ENCODE results near the gene DDRGK1.

The DDRGK1 gene

DNA sequence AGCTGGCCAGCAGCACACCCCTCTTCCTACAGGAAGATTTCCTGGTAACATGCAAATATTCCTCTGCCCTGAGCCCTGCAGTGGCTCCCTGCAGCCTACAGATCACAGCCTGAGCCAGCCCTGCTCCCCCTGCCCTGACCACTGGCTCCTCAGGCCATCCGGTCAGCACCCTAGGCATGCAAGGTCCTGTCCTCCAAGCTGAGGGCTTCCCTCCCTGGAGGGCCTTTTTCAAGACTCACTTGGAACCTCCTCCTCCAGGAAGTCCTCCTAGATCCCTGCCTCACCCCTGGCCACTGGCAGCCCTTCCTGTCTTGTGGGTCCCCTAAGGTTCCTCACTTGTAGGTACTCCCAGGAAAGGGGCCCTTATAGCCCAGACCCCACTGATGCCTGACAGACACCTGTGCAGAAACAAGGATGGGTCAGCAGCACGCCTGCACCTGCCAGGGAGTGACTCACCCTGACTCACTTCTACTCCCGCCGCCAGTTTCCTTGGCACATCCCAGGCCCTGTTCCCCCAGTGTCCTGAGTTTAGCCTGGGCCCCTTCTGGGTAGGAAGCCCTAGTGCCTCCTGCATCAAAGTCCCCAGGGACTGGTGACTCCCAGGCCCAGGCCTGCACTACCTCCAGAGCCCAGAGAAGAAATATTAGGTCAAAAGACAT is 31.3 kb upstream of the DDRGK1 start:
- DNase-seq (ENCODE audit: low read depth in 2 of 2) = no peak

DNA sequence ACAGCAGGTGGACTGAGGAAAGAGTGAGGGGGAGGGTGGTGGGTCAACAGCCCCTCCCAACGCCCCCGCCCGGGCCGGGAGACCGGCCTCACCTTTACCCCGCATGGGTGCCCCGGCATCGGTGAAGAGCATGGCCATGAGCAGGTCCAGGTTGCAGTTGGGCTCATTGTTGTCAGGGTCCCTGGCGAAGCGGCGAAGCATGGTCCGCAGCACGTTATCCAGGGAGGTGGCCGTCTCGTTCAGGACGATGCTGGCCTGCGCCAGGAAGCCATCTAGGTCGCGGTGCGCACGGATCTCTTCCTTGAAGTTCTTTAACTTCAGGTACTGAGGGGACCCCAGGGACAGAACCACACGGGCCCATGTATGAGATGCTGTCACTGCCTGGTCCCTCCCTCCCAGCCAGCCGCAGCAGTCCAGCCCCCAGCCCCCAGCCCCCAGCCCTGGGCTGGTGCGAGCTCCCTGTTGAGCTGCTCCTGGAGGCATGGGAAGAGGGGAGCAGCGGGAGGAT is 29.6 kb upstream of the DDRGK1 start:
- no peak for DNase-seq (ENCODE audit: low read depth in 2 of 2)

DNA sequence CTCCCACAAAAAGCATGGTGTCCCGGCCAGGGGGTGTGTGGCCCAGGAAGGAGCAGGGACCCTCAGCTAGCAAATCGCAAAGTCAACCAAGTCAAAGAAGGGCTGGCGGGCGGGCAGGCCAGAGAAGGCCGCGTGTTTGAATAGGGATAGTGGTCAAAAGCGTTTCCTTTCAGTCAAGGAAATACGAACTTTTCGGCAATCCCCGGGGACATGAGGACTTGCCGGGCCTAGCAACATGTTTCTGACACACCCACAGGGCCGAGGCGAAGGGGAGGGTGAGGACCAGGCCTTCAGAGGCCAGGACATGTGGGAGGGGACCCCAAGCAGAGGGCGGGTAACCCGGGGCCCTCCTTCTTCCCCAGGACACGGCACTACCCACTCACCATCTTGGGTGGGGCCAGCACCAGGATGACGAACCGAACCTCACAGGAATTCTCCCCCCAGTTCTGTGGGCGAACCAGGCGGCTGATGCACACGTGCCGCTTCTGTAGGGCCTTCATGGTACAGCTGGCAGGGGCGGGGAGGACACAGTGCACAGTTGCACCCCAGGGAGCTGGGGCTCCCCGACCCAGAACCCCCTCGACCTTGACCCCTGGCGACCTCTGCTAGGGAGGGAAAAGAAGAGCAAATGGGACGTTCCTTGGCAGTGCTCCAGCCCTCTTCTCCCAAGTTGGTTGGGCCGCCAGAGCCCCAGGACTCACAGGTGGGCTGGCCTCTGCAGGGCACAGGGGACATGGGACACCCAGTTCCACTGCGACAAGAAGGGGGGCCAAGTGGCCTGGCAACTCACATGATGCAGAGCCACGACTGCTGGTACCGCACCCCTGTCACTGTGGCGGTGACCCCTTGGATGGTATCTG is 28.9 kb upstream of the DDRGK1 start:
- no peak for DNase-seq (ENCODE audit: low read depth in 2 of 2)

DNA sequence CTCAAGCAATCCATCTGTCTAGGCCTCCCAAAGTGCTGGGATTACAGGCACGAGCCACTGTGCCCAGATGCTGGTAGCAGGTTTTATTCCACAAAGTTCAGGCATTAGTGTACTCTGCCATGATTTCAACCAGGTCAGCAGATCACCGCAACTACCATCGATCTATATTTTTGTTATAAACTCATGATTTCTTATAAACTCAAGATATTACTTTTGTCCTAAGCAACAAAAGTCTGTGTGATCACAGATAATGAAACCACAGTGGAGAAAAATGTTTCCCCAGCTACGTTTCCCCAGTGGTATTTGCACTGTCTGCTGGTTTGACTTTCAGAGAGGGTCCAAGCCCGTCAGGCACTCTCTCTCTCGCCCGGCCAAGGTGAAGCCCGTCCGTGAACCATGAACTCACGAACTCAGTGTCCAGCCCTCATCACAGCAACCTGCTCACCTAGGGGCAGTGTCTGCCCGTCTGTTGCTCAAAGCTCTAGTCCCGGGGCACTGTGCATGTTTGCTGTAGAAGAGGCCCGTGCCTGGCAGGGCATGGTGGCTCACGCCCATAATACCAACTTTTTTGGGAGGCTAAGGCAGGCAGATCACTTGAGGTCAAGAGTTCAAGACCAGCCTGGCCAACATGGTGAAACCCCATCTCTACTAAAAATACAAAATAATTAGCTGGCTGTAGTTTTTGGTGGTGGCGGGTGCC is 27.6 kb upstream of the DDRGK1 start:
- DNase-seq (ENCODE audit: low read depth in 2 of 2) = no peak

DNA sequence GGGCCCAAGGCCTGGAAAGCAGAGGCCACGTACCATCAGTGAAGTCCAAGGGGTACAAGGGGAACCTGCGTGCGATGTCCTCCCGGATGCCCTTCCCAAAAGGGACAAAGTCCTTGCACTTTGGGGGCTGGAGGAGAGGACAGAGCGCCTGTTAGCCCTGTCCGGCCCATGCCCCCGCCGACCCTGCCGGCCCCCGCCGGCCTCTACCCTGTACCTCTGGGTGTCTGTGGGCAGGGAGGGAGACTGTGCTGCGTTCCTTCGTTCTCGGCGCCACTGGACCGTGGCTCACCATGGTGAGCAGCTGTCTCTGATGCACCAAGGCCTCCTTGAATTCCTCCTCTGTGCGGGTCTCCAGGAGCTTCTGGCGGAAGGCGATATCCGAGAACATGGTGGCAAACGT is 26.6 kb upstream of the DDRGK1 start:
- no peak for DNase-seq (ENCODE audit: low read depth in 2 of 2)

DNA sequence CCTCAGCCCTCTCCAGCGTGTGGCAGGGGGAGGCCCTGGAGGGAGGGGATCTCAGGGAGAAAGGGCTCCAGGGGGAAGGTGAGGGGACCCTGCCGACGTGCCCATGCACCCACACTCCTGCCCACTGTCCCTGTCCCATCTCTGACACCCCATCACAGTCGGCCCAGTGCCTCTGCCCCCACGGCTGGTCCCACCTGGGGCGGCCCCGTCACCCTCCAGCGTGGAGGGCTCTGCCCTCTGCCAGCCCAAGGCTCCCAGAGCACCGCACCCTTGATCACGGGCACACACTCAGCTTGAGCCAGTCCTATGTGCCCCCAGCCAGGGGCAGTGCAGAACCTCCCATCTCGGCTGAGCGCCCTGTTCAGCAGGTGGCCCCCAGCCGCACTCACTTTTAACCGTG is 25.3 kb upstream of the DDRGK1 start:
- DNase-seq (ENCODE audit: low read depth in 2 of 2) = no peak

DNA sequence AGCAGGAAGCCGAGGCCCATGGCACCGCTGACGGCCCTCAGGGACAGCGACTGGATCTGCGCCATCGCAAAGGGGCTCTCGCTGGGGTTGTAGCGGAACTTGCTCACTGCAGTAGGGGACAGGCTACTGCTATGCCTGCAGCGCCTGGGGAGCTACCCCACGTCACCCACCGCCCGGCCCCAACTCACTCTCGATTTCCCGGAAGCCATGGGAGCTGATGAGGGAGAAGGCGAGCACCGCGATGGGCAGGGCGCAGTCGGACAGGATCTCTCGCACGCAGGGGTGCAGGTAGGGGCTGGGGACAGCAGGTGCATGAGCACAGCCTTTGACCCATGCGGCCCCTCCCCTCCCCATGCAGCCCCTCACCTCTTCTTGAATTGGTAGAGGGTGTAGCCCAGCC is 24.7 kb upstream of the DDRGK1 start:
- no peak for DNase-seq (ENCODE audit: low read depth in 2 of 2)

DNA sequence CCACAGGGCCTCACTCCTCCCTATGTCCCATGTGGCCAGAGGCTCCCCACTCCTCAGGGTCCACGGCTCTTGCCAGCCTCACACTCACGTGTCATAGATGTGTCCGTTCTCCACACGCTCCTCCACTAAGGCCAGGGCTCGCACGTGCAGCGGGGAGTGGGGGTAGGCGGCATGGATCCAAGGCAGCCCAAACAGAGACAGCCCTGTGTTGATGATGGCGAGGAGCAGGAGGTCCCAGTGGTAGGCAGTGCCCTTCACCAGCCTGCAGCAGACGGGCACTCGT is 24.2 kb upstream of the DDRGK1 start:
- no peak for DNase-seq (ENCODE audit: low read depth in 2 of 2)

DNA sequence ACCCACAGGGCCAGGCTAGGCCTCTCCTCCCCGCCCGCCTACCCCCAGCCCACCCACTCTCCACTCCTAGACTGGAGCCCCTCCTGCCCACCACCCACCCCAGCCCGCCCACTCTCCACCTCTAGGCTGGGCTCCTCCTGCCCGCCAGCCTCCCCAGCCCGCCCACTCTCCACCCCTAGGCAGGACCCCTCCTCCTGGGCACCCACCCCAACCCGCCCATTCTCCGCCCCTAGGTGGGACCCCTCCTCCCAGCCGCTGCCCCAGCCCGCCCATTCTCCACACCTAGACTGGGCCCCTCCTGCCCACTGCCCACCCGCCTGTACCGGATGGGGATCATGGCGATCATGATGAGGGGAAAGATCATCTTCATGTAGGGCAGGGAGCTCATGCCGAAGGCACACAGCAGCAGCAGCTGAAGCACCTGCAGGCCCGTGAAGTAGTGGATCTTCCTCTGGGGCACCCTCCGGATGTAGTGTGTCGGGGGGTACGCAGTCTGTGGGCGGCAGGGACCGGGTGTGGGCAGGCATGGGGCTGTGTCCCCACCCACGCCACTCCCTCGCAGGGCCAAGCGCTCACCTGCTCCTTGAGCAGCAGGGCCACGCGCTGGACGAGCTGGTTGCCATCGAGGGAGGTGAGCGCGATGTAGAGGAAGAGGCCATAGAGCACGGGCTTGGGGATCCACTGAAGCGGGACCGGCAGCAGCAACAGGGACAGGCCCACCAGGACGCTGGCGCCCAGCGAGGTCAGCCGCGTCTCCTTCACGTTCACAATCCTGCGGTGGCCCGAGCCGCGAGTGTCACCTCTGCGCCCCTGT is 23.7 kb upstream of the DDRGK1 start:
- DNase-seq (ENCODE audit: low read depth in 2 of 2) = no peak

DNA sequence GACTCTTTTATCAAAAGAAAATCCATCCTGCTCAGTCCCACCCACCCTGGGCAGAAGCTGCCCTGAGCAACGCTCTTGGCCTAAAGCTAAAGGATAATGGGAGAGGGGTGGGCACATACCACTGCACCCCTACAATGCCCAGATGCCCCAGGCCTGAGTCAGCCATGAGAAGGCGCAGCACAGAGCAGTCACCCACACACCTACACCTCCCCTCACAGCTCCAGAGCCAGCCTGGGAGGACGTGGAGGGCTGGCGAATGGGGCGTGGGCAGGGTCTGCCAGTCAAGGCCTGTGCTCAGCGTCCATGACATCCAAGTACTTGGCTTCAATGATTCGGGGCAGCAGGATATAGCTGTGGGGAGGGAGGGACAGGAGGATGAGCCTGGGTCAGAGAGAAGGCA is 23.0 kb upstream of the DDRGK1 start:
- no peak for DNase-seq (ENCODE audit: low read depth in 2 of 2)

DNA sequence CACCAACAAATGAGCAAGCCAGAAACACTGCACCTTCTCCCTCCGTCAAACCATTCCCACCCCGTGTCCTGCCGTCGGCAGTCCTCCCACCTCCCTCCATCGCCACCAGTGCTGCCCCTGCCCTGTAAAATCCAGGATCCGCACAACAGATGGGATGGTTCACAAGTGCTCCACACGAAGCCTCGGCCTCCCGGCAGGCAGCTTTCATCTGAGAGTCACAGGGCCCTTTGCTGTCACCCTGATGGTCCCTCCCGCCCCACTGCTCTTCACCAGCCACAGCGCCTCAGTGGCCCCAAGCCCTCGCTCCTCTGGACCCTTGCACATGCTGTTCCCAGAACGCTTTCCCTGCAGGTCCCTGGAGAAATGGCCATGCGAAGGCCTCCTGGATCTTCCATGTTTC is 22.4 kb upstream of the DDRGK1 start:
- no peak for DNase-seq (ENCODE audit: low read depth in 2 of 2)

DNA sequence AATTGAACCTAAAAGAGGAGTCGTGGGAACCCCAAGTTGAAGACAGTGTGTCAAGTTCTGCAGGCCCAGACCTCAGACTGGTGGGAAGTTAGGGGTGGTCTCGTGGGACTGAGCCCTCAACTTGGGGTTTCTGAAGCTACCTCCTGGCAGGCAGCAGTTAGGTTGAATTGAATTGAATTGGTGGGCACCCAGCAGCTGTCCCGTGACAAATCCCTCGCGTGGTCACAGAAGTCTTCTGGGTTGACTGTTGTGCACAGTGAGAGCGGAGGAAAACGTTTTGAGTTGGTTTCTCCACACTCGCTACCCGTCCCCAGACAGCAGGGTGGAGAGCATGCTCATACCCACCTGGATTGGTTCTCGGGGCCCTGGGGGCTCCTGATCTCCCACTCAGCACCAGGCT is 21.6 kb upstream of the DDRGK1 start:
- no peak for DNase-seq (ENCODE audit: low read depth in 2 of 2)

DNA sequence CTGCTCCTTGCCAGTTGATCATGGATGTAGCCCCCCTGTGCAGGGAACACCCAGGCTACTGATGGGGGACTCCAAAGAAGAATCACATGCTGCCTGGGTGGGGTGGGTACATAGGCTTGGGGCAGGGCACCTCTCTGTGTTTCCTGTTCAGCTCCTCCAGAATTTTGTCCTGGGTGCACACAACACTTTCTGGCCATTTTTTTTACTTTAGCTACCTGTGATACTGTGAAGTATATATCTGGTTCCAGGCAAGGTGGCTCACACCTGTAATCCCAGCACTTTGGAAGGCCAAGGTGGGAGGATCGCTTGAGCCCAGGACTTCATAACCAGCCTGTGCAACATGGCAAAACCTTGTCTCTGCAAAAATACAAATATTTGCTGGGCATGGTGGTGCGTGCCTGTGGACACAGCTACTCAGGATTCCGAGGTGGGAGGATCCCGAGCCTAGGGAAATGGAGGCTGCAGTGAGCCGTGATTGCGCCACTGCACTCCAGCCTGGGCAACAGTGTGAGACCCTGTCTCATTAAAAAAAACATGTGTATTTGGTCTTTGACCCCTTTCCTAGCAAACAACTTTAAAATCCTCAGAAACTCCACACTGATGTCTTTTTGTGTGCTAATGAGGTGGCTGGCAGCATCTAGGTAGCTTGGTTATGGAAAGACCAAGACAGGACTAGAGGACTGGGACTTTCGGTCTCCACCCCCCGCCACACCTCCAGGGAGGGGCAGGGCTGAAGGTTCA is 20.4 kb upstream of the DDRGK1 start:
- DNase-seq (ENCODE audit: low read depth in 2 of 2) = no peak

DNA sequence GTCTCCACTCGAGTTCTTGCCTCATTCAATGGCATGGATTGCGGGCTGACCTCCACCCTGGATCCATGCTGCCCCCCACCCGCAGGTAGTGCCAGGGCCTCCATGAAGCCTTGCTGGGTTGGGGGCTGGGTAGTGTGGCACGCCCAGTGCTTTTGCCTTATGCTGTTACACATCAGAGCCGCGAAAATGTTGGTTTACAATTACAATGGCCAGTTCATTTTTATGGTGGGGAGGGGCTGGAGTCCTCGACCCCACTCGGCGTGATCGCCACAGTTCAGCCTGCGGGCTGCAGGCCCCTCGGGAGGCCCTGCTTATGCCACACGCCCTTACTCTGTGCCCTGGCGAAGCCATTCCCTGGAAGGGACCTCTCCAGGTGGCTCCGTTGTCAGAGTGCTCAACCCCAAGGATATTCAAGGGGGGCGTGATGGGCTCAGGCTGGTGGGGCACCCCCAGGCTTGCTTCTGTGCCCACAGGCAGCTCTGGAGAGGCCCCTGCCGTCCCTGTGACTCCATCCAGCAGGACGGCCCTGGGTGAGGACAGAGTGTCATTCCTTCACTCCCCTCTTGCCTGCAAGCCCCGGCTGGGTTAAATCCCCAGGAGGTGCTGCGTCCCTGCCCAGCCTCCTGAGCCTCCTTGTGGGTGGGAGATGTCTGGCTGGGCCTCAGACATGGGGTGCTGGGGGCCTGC is 19.7 kb upstream of the DDRGK1 start:
- no peak for DNase-seq (ENCODE audit: low read depth in 2 of 2)

DNA sequence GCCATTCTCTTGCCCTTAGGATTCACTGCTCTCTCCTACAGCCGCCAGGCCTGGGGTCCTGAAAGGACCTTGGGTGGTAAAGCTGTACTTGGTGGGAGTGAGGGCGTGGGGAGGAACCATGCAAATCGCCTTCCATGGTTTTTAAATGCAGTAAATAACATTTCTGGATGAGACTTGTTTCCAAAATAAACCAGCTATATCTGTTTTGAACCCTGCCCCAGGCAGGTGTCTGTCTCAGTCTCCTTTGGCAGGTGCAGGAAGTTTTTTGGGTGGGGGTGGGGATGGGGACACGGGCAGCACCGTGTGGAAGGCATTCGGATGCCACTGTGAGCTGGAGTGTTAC is 19.1 kb upstream of the DDRGK1 start:
- no peak for DNase-seq (ENCODE audit: low read depth in 2 of 2)

DNA sequence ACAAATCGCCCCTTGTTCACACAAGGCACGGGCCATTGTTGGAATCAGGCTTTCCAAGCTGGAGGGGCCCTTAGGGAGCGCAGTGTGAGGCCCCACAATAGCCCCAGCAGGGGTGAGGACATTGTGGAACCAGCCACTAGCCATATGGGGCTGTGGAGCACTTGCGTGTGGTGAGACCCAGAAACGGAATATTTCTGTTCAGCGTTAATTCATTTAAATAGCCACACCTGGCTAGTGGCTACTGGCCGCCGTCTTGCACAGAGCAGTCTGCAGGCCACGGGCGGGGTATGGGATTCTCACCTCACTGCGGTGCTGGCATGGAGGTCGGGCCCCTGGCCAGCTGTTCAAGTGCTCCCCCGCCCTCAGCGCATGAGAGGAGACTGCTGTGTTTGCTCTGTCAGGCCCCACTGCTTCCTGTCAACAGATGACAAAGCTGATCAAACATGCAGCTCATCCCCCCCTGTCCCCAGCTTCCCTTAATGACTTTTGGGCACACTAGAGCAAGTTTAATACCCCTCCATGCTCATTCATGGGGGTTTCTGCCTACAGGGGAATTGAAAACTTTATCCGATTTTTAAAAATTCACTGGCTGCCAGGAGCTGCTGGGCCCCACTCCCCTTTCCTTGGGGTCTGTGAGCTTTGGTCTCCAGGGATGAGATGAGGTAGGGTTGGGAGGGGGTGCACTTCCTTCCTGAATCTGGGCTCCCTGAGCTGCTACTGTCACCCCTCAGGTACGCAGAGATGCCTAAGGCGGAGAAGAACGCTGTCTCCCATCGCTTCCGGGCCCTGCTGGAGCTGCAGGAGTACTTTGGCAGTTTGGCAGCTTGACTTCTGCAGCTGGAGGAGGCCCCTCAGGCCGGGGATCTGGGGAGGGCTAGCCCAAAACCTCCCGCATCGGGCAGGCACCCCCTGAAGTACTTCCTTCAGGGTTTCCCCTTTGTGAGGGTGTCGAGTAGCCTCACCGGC is 18.4 kb upstream of the DDRGK1 start:
- DNase-seq (ENCODE audit: low read depth in 2 of 2) = no peak

DNA sequence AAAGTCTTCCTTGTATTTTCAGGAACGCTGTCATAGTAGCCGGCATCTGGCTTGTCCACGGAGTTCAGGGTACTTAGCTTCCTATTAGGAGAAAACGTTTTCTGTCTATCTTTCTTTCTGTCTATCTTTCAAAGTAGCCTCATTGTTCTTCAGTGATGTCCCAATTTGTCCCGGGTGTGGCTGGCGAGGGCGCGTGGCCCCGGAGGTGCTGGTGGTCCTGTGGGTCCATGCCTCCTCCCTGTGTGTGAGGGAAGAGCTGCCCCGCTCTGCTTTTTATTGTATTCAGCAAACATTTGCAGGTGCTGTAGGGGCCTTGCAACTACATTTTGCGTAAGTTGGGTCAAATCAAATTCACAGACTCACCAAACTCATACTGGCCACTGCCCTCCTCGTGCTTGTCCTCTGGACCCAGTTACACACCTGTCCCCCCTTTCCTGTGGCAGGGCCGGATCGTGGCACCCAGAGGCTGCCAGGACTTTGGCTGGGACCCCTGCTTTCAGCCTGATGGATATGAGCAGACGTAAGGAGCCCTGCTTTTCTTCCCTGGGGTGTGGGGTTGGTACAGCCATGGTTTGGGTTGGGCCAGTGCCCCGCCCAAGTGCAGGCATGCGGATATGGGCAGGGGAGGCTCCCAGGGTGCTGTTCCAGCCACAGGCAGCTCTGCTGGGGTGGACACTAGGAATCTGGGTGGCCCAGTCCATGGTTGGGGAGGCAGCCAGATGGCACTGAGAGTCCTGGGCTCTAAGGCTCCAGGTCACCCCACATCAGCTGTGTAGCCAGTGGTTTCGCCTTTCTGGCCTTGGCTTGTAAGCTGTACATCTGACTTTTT is 17.1 kb upstream of the DDRGK1 start:
- DNase-seq (ENCODE audit: low read depth in 2 of 2) = no peak

DNA sequence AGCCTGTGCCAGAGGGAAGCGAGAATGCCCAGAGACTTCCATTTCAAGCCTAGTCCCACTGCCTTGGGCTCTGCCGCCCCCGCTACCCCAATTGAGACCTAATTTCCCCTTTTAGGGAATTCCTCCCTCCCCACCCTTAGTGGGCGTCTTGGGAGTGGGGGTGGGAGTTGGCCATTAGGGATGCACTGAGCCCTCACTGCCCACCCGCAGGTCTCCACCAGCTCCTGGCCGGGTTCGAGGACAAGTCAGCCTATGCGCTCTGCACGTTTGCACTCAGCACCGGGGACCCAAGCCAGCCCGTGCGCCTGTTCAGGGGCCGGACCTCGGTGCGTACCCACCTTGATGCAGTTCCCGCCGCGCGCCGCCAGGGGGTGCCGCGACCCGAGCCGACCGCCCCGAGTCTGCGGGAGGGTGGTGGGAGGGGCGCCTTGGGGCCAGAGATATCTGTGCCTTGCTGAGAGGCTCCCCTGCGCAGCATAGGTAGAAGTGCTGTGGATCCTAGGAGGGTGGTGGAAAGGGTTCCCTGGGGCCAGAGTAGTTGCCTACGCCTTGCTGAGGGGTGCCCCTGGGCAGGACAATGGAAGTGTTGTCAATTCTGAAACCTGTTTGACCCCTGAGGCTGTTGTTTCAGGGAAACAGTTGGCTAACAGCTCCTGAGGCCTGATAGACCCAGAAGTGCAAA is 14.0 kb upstream of the DDRGK1 start:
- DNase-seq (ENCODE audit: low read depth in 2 of 2) = peak; percentile 76 to 80

Data from stimulated activated CD4-positive, alpha-beta T cell treated with anti-CD3 and anti-CD28 coated beads, Interleukin-4, amount 100 ng/mL, for 48 hours (primary cell).